KMS-11 (cell line): ENCODE results near the gene PCDH19.

ENCODE experiments used
- H2AFZ ChIP-seq: fragments of 200-600 bp; sonication (generic); 2 replicates; pipeline ENCODE4 v1.6.1; 2016; ENCODE audit warnings: antibody characterized with exemption, mixed run types, low read depth
- H3K27ac ChIP-seq: fragments of 200-600 bp; sonication (generic); 2 replicates; pipeline ENCODE4 v1.6.1; 2016; ENCODE audit warnings: mild to moderate bottlenecking, mixed run types
- H3K27me3 ChIP-seq: fragments of 200-600 bp; sonication (generic); 2 replicates; pipeline ENCODE4 v1.6.1; 2017; ENCODE audit warnings: mild to moderate bottlenecking, low read depth, mixed run types, moderate library complexity; ENCODE audit not compliant: insufficient read depth
- H3K36me3 ChIP-seq: fragments of 200-600 bp; sonication (generic); 2 replicates; pipeline ENCODE4 v1.6.1; 2017; ENCODE audit warnings: mild to moderate bottlenecking, mixed run types; ENCODE audit not compliant: insufficient read depth
- H3K4me1 ChIP-seq: fragments of 200-600 bp; sonication (generic); 2 replicates; pipeline ENCODE4 v1.6.1; 2016; ENCODE audit warnings: mild to moderate bottlenecking, low read depth, mixed run types; ENCODE audit not compliant: poor library complexity, severe bottlenecking
- H3K4me2 ChIP-seq: fragments of 200-600 bp; sonication (generic); 2 replicates; pipeline ENCODE4 v1.7.0; 2016; ENCODE audit warnings: mild to moderate bottlenecking, mixed run types
- H3K4me3 ChIP-seq: fragments of 200-600 bp; sonication (generic); IDR thresholded peaks from 2 replicates; pipeline ENCODE4 v1.6.1; 2017; ENCODE audit warnings: low read depth, low read length, mixed read lengths; ENCODE audit not compliant: insufficient read depth
- H3K79me2 ChIP-seq: fragments of 200-600 bp; sonication (generic); 2 replicates; pipeline ENCODE4 v1.6.1; 2016; ENCODE audit warnings: low read depth, mixed run types; ENCODE audit not compliant: insufficient read depth
- H3K9ac ChIP-seq: fragments of 200-600 bp; sonication (generic); 2 replicates; pipeline ENCODE4 v1.6.1; 2016; ENCODE audit warnings: mild to moderate bottlenecking, mixed run types
- H4K20me1 ChIP-seq: fragments of 200-600 bp; sonication (generic); 2 replicates; pipeline ENCODE4 v1.6.1; 2016; ENCODE audit warnings: mild to moderate bottlenecking, mixed run types; ENCODE audit not compliant: insufficient read depth
- TF ChIP-seq, protein P1 (sequence below): fragments of 200-600 bp; sonication (generic); conservative IDR thresholded peaks from 2 replicates; pipeline ENCODE4 v1.6.1; 2017; ENCODE audit warnings: low read depth, mild to moderate bottlenecking, antibody characterized with exemption, low read length, moderate library complexity, mixed read lengths

PCDH19 gene

DNA sequence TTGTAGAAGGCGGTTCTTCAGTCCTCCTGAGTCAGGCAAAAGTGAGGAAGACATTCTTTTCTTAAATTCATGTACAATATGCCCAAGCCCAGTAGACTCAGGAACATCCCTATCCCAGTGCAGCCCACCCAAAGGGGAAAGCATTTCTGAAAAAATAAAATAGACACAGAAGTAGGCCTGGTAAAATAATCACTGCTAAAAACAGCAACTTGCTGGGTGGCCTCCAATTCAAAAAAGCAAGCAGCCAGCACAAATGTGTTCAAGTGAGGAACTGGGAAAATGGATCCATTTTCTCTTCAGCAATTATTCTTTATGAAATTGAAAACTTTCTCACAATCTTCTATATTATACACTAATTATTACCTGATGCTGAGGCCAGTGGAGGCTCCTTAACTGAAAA lies 165.4 kb downstream of the PCDH19 start:
- no peak overlapping the region for H2AFZ ChIP-seq
- H4K20me1 ChIP-seq: no peaks in the 10 kb centered on the region
- H3K4me3 ChIP-seq: no peak overlapping the region
- no peaks in the 10 kb centered on the region for H3K36me3 ChIP-seq
- no peaks in the 10 kb centered on the region for H3K4me1 ChIP-seq
- H3K4me2 ChIP-seq: no peak overlapping the region
- H3K27me3 ChIP-seq: no peaks in the 10 kb centered on the region
- H3K27ac ChIP-seq: no peak overlapping the region
- TF ChIP-seq, protein P1, sequence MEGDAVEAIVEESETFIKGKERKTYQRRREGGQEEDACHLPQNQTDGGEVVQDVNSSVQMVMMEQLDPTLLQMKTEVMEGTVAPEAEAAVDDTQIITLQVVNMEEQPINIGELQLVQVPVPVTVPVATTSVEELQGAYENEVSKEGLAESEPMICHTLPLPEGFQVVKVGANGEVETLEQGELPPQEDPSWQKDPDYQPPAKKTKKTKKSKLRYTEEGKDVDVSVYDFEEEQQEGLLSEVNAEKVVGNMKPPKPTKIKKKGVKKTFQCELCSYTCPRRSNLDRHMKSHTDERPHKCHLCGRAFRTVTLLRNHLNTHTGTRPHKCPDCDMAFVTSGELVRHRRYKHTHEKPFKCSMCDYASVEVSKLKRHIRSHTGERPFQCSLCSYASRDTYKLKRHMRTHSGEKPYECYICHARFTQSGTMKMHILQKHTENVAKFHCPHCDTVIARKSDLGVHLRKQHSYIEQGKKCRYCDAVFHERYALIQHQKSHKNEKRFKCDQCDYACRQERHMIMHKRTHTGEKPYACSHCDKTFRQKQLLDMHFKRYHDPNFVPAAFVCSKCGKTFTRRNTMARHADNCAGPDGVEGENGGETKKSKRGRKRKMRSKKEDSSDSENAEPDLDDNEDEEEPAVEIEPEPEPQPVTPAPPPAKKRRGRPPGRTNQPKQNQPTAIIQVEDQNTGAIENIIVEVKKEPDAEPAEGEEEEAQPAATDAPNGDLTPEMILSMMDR: no peak
- H3K9ac ChIP-seq: no peak overlapping the region
- H3K79me2 ChIP-seq: no peaks in the 10 kb centered on the region
